GM18502 (cell line): Measurements from ENCODE around the gene DPY19L1.
"Not testable (repeated sequence)": the region's sequence is repeated elsewhere in the genome, so short reads cannot be mapped to it uniquely, and the experiment has no call there.

ENCODE experiments used
- ATAC-seq: cut with Tn5 transposase; IDR thresholded peaks from one replicate; pipeline ENCODE4 v1.9.1; 2021; ENCODE audit warnings: mild to moderate bottlenecking; ENCODE audit not compliant: unreplicated experiment, poor library complexity

DPY19L1 gene

DNA sequence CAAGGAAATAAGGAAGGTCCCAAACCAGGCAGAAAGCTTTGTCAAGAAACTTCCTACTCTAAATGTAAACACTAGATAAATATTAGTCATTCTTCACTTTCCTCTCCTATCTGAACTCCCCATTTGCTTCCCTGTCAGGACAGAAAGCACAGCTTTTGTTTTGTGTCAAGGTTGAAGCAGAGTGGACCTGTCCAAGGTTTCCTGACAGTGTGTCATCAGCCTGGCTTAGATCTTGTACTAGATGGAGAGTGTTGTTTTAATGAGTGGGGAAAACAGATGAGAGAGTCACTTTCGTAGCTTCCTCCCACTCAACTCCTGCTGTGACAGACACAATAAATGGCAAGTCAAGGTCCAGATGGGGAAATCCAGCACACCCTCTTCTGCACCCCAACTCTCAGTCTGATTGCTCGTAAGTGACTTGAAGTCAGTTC, 101.5 kb downstream of the DPY19L1 start:
- ATAC-seq, result peak; percentile 46

DNA sequence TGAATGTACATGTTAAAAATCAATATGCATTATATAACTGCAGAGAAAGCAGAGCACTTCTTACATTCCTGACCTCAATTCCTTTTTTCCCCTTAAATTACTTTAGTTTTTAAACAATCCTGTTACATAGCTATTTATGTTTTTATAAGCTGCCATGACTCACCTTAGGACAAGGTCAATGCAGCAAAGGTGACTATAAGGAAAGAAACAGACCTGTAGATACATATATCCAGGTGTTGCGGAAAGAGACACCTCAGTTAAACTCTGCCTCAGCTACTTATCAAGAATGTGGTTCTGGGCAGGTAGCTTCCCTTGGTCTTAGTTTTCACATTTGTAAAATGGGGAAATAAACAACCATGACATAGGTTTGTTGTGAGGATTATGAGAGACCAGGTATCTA, 105.5 kb downstream of the DPY19L1 start:
- no peak for ATAC-seq

DNA sequence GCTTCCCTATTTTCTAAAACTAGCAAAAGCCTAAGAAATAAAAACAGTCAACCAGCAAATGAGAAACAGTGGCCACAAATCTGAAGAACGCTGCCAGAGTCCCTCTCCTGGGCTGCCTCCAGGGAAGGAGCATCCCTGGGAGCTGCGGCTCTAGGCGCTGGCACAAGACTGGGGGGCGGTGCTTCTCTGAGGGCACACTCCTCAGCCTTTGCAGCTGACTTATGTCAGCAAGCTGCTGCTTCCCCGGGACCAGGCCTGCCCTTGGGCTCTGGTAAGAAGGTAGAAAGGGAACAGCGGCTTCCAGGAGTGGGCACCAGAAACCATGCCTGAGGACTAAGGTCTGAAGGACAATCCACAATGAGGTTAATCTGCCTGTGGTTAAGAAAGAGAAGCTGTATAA, 107.5 kb downstream of the DPY19L1 start:
- ATAC-seq, result not testable (repeated sequence)

GRCh38 chr7:34928560-34928959, 108.7 kb downstream of the DPY19L1 start:
- no peak for ATAC-seq

GRCh38 chr7:34928052-34928451, 109.2 kb downstream of the DPY19L1 start:
- peak; percentile 94 for ATAC-seq

GRCh38 chr7:34920470-34920869, 116.8 kb downstream of the DPY19L1 start:
- not testable (repeated sequence) for ATAC-seq

DNA sequence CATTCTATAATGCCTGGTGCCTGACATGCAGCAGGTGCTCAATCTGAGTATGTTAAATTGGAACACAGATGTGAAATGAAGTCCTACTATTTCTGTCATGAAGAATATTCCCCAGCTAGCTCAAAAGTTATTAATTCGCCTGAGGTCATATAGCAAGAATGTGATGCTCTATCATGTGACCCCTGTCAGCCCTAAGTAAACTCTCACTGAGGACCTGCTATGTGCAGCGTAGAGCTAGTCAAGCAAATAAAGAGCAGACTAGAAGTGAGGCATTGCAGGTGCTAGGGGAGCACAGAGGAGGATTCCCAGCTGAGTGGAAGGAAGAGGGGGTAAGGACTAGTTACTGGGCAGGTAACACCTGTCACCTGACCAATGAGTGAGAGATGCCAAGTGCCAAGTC, 118.2 kb downstream of the DPY19L1 start:
- not testable (repeated sequence) for ATAC-seq

DNA sequence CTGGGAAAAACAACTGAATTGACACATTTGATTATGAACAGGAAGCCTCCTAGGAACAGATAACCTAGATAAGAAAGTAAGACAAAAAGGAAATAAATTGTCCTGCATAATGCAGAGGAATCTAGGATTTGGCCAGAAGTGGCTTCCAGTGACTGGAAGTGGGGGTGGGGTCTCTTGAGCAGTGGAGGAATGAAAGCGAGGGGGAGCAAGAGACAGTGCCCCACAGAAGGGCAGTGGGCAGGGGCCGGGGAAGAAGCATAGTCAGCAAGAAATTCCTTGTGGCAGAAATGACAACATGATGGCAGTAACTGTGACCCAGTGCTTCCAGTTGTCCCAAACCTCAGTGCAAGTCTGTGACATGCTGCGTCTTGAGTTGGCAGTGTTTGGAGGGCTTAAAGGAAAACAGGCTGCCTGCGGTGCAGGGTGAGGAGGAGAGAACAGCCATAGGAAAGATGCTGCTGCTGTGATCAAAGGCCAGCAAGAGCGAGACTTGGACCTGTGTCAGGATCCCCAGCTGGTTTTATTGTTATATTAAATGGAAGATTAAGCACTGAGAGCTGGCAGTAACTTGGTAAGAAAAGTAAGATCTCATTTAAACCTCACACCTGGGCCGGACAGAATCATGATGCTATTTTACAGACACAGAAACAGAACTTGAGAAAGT, 119.0 kb downstream of the DPY19L1 start:
- ATAC-seq, result not testable (repeated sequence)

- not testable (repeated sequence) for ATAC-seq
These were observed 119.8 kb downstream of the DPY19L1 start for GRCh38 chr7:34917515-34917914.

DNA sequence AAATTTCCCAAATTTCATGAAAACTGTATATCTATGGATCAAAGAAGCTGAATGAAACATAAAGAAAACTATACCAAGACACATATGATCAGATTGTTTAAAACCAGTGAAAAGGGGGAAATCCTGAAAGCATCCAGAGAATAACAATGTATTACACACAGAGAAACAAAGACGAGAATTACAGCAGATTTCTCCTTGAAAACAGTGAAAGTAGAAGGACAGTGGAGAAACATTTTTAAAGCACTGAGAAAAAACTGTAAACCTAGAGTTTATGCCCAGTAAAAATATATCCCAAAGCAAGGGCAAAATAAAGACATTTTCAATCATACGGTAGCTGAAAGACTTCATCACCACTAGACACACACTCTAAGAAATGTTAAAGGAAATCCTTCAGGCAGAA, 121.0 kb downstream of the DPY19L1 start:
- ATAC-seq, result no peak

DNA sequence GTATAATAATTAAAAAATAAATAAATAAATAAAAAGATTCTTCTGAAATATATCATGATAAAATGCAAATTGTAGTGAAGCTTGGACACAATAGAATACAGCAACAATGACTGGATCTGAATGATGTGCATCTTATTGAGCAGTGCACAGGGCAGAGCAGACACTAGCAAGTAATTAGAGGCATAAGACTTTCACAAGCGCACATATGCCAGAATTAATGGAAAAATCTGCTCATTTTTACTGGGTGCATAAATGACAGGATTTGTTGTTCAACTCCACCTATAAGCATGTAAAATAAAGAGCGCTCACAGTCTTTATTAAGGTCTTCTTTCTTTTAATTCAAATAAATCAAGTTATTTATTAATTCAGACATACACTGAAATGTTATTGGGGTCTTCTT, 125.0 kb downstream of the DPY19L1 start:
- ATAC-seq, result no peak

GRCh38 chr7:34906266-34906850, 130.9 kb downstream of the DPY19L1 start:
- not testable (repeated sequence) for ATAC-seq

GRCh38 chr7:34904987-34905386, 132.3 kb downstream of the DPY19L1 start:
- ATAC-seq, result no peak

- peak; percentile 42 for ATAC-seq
These were observed 133.4 kb downstream of the DPY19L1 start for GRCh38 chr7:34903921-34904320.

DNA sequence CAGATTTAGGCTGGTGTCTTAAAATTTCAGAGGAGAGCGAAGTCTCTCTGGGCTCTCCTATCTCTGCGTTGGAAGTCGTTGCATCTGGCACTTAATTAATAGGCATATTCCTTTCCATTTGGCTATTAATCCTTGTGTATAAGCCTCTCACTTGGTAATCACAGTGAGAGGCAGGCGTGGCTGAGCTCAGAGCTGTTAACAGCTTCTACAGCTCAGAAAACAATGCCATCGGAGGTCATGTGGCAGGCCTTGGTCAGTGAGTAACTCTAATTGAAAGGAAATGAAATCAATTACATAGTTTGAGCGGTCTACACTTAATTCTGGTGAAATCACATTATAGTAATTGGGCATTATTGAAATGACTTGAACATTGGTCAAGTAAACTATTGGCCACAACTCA, 135.1 kb downstream of the DPY19L1 start:
- ATAC-seq, result no peak

DNA sequence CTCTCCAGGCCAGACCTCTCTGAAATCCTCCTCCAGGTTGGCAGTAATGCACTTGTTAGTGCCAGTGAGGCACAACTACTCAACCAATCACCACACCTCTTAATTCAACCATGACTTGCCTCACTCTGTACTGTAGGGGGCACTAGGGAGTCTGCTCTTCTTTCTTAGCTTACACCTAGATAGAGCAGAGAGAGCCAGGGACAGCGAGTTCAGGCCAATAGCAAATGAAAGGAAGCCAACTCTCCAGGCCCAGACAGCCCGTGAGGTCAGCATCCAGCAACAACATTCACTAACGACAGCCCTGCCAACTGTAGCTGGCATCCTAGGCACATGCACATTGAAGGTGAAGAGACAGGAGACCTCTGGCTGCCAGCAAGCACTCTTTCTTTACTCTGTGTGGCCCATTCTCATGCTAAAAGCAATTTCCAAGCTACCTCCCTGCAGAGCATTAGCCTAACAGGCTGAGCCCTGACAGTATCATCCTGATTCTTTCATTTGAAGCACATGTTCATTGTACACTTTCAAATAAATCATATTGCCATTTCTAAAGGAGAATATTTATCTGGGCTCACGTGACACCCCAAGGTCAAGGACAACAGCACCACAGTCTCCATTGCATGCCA, 136.3 kb downstream of the DPY19L1 start:
- ATAC-seq, result peak; percentile 62

GRCh38 chr7:34895202-34895601, 142.1 kb downstream of the DPY19L1 start:
- ATAC-seq, result no peak

- ATAC-seq, result no peak
These were observed 147.3 kb downstream of the DPY19L1 start for GRCh38 chr7:34889951-34890350.

GRCh38 chr7:34886856-34887255, 150.4 kb downstream of the DPY19L1 start:
- ATAC-seq, result no peak

DNA sequence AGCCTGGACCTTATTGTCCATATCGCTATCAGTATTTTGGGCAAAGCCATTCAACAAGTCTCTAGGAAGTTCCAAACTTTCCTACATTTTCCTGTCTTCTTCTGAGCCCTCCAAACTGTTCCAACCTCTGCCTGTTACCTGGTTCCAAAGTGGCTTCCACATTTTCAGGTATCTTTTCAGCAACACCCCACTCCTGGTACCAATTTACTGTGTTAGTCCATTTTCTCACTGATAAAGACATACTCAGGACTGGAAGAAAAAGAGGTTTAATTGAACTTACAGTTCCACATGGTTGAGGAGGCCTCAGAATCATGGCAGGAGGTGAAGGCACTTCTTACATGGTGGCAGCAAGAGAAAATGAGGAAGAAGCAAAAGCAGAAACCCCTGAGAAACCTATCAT, 153.4 kb downstream of the DPY19L1 start:
- not testable (repeated sequence) for ATAC-seq

DNA sequence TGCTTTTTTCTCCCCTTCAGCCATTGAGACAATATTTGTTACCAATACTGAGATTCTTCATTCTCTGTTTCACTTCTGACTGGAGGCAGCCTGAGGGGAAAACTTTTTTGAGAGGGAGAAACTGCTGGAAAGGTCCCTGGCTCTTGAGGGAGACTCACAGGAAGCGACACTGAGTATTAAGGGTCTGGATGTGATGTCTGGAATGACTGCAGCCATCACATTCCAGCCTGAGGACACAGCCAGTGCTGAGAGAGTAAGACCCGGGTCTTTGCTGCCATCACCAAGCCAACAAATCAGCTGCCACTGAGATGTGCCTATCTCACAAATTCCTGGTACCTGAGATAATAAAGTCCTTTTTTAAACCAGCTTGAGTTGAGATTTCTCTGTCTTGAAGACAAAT, 157.4 kb downstream of the DPY19L1 start:
- ATAC-seq, result no peak
